ENCODE data around the gene RGSL1. TPM values are rescaled to one million over a fixed set of nuclear protein-coding genes. Genes with fewer than 3 reads are reported as not detected.

Gene RGSL1
- total RNA-seq, 1 donor from 2014 or later, result not detected

GRCh38 chr1:182567629-182568028 lies 117.7 kb downstream of the RGSL1 start:
- H3K4me3 Mint-ChIP-seq, result no peak overlapping the region
- H3K36me3 Mint-ChIP-seq (ENCODE audit: low read depth), result no peaks in the 10 kb centered on the region
- no peak for TF ChIP-seq CTCF (conservative IDR thresholded peaks at IDR 0.05)

DNA sequence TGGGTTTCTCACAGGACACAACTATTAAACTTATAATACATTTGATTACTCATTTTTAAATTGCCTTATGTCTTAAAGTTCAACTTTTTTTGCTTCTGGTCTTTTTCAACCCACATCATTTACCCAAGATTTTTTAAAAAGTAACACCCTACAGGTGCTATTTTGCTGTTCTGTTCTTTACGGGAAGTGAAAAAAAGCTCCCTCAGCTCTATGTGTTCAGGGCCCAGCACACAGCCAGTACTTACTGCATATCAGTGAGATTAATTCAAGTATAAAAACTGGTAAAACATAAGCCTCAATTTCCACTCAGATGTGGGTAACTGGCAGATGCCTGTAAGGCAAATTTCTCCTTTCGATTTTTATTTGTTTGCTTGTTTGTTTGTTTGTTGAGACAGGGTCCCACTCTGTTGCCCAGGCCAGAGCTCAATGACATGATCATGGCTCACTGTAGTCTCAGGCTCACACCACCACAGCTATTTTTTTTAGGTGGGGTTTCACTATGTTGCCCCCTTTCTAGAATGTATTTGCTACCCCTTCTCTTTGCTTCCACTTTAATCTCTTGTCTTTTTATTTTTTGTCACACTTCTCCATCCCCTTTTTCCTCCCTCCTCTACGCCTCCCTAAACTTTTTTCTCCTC lies 118.8 kb downstream of the RGSL1 start:
- H3K27ac Mint-ChIP-seq (ENCODE audit: unreplicated experiment), result no peak overlapping the region
- no peaks in the 10 kb centered on the region for H3K36me3 Mint-ChIP-seq (ENCODE audit: low read depth)
- DNase-seq (ENCODE audit: low read depth, low spot score), result no peak
- peaks cover 4% of the 10 kb centered on the region for H3K27me3 Mint-ChIP-seq (ENCODE audit: low read depth)
- H3K9me3 Mint-ChIP-seq, result no peaks in the 10 kb centered on the region
- H3K4me1 Mint-ChIP-seq, result no peaks in the 10 kb centered on the region
- no peak overlapping the region for H3K4me3 Mint-ChIP-seq
- TF ChIP-seq CTCF (conservative IDR thresholded peaks at IDR 0.05), result no peak

More at GRCh38 chr1:182567629-182568028, 117.7 kb downstream of the RGSL1 start:
- Mint-ChIP-seq H3K4me1 (no peaks in the 10 kb centered on the region), H3K27ac (ENCODE audit: unreplicated experiment) (no peak overlapping the region), H3K9me3 (no peaks in the 10 kb centered on the region), H3K27me3 (ENCODE audit: low read depth) (peaks cover 4% of the 10 kb centered on the region)
- no peak for DNase-seq (ENCODE audit: low read depth, low spot score)

- H3K9me3 Mint-ChIP-seq, result no peaks in the 10 kb centered on the region
- no peak overlapping the region for H3K4me3 Mint-ChIP-seq
- no peak for TF ChIP-seq CTCF (conservative IDR thresholded peaks at IDR 0.05)
- DNase-seq (ENCODE audit: low read depth, low spot score), result no peak
- H3K27me3 Mint-ChIP-seq (ENCODE audit: low read depth), result peaks cover 4% of the 10 kb centered on the region
- no peak overlapping the region for H3K27ac Mint-ChIP-seq (ENCODE audit: unreplicated experiment)
- H3K36me3 Mint-ChIP-seq (ENCODE audit: low read depth), result no peaks in the 10 kb centered on the region
- H3K4me1 Mint-ChIP-seq, result no peaks in the 10 kb centered on the region
Measured at GRCh38 chr1:182569939-182570610, 120.1 kb downstream of the RGSL1 start.

- DNase-seq (ENCODE audit: low read depth, low spot score), result no peak
- no peak for TF ChIP-seq CTCF (conservative IDR thresholded peaks at IDR 0.05)
- no peaks in the 10 kb centered on the region for H3K27me3 Mint-ChIP-seq (ENCODE audit: low read depth)
Measured at GRCh38 chr1:182570611-182570970, 120.6 kb downstream of the RGSL1 start.

GRCh38 chr1:182574156-182574555 lies 124.2 kb downstream of the RGSL1 start:
- Mint-ChIP-seq H3K36me3 (ENCODE audit: low read depth) (peaks cover under 1% of the 10 kb centered on the region), H3K4me1 (no peaks in the 10 kb centered on the region), H3K4me3 (no peak overlapping the region), H3K9me3 (no peaks in the 10 kb centered on the region), H3K27me3 (ENCODE audit: low read depth) (no peaks in the 10 kb centered on the region), H3K27ac (ENCODE audit: unreplicated experiment) (no peak overlapping the region)
- TF ChIP-seq CTCF (conservative IDR thresholded peaks at IDR 0.05), result no peak
- DNase-seq (ENCODE audit: low read depth, low spot score), result no peak

More at GRCh38 chr1:182570611-182570970, 120.6 kb downstream of the RGSL1 start:
- H3K9me3 Mint-ChIP-seq, result no peaks in the 10 kb centered on the region
- no peaks in the 10 kb centered on the region for H3K36me3 Mint-ChIP-seq (ENCODE audit: low read depth)
- H3K27ac Mint-ChIP-seq (ENCODE audit: unreplicated experiment), result no peak overlapping the region
- H3K4me3 Mint-ChIP-seq, result no peak overlapping the region
- H3K4me1 Mint-ChIP-seq, result no peaks in the 10 kb centered on the region

Data from neural crest cell (in vitro differentiated cells).